GM23338 (cell line): ENCODE data around the gene SEC16B. TPM values are rescaled to one million over a fixed set of nuclear protein-coding genes. Genes with fewer than 3 reads are reported as not detected.

Source experiments
- ATAC-seq: fragments of 200-7000 bp; cut with Tn5 transposase; 3 replicates; pipeline ENCODE4 v1.9.1; 2020
- DNase-seq: peaks from one replicate; pipeline ENCODE4 v3.0.0-alpha.2; 2015; ENCODE audit warnings: low spot score
- H2AFZ ChIP-seq: fragments of 200-600 bp; sonication (generic); 2 replicates; pipeline ENCODE4 v1.8.0; 2016; ENCODE audit warnings: antibody characterized with exemption, mild to moderate bottlenecking, moderate library complexity
- H3F3A ChIP-seq: fragments of 200-600 bp; sonication (generic); replicated peaks from 2 replicates; pipeline ENCODE4 v1.8.0; 2017; ENCODE audit warnings: antibody characterized with exemption, mixed run types, low read depth
- H3K27ac ChIP-seq: fragments of 200-600 bp; sonication (generic); 2 replicates; pipeline ENCODE4 v1.6.1; 2016; ENCODE audit warnings: low read depth
- H3K27me3 ChIP-seq: fragments of 200-600 bp; sonication (generic); 2 replicates; pipeline ENCODE4 v1.8.0; 2016; ENCODE audit warnings: mild to moderate bottlenecking, mixed run types, moderate library complexity; ENCODE audit not compliant: insufficient read depth
- H3K36me3 ChIP-seq: fragments of 200-600 bp; sonication (generic); 2 replicates; pipeline ENCODE4 v1.8.0; 2016; ENCODE audit warnings: mild to moderate bottlenecking; ENCODE audit not compliant: insufficient read depth
- H3K4me1 ChIP-seq: fragments of 200-600 bp; sonication (generic); 2 replicates; pipeline ENCODE4 v1.8.0; 2016; ENCODE audit warnings: mild to moderate bottlenecking, moderate library complexity; ENCODE audit not compliant: insufficient read depth
- H3K4me2 ChIP-seq: fragments of 200-600 bp; sonication (generic); 2 replicates; pipeline ENCODE4 v1.7.1; 2017; ENCODE audit warnings: mixed run types
- H3K4me3 ChIP-seq: fragments of 200-600 bp; sonication (generic); 2 replicates; pipeline ENCODE4 v1.6.1; 2016; ENCODE audit warnings: mixed run types
- H3K79me2 ChIP-seq: fragments of 200-600 bp; sonication (generic); replicated peaks from 2 replicates; pipeline ENCODE4 v1.8.0; 2017; ENCODE audit warnings: mild to moderate bottlenecking; ENCODE audit not compliant: insufficient read depth
- H3K9me2 ChIP-seq: fragments of 200-600 bp; sonication (generic); 2 replicates; pipeline ENCODE4 v1.8.0; 2017; ENCODE audit not compliant: insufficient read depth
- H4K20me1 ChIP-seq: fragments of 200-600 bp; sonication (generic); replicated peaks from 2 replicates; pipeline ENCODE4 v1.8.0; 2017; ENCODE audit warnings: mild to moderate bottlenecking; ENCODE audit not compliant: insufficient read depth
- H3K27ac Mint-ChIP-seq: 2 replicates; pipeline ENCODE4 v1.8.0; 2020; ENCODE audit warnings: inconsistent platforms, mild to moderate bottlenecking, moderate library complexity, mixed read lengths
- H3K27me3 Mint-ChIP-seq: 3 replicates; pipeline ENCODE4 v1.8.0; 2022; ENCODE audit warnings: low read depth, mild to moderate bottlenecking, moderate library complexity, mixed read lengths, inconsistent platforms; ENCODE audit not compliant: insufficient read depth, poor library complexity
- H3K36me3 Mint-ChIP-seq: 3 replicates; pipeline ENCODE4 v1.8.0; 2021; ENCODE audit warnings: low read depth, mild to moderate bottlenecking, inconsistent platforms, moderate library complexity, mixed read lengths
- H3K4me1 Mint-ChIP-seq: 3 replicates; pipeline ENCODE4 v1.8.0; 2020; ENCODE audit warnings: mild to moderate bottlenecking, inconsistent platforms, mixed read lengths
- H3K4me3 Mint-ChIP-seq: 3 replicates; pipeline ENCODE4 v1.8.0; 2021; ENCODE audit warnings: moderate library complexity, mild to moderate bottlenecking, inconsistent platforms, mixed read lengths
- H3K9me3 Mint-ChIP-seq: 3 replicates; pipeline ENCODE4 v1.8.0; 2020; ENCODE audit warnings: moderate library complexity, mild to moderate bottlenecking, inconsistent platforms, mixed read lengths
- CREB1 ChIP-seq: fragments of 250-450 bp; sonication (Bioruptor Pico); IDR thresholded peaks from 2 replicates; pipeline ENCODE4 v1.5.0; 2020; ENCODE audit warnings: low read depth, mild to moderate bottlenecking, moderate library complexity
- EZH2 ChIP-seq: fragments of 200-600 bp; sonication (generic); IDR thresholded peaks from one replicate; pipeline ENCODE4 v1.8.0; 2017; ENCODE audit warnings: antibody characterized with exemption, mild to moderate bottlenecking, low read depth; ENCODE audit not compliant: unreplicated experiment
- EZH2phosphoT487 ChIP-seq: fragments of 200-600 bp; sonication (generic); IDR thresholded peaks from one replicate; pipeline ENCODE4 v1.8.1; 2018; ENCODE audit warnings: antibody characterized with exemption; ENCODE audit not compliant: unreplicated experiment
- JUNB ChIP-seq: IDR thresholded peaks from one replicate; pipeline ENCODE4 v1.6.1; 2016; ENCODE audit warnings: antibody characterized with exemption; ENCODE audit not compliant: unreplicated experiment
- NANOG ChIP-seq: IDR thresholded peaks from 2 replicates; pipeline ENCODE4 v1.6.1; 2016; ENCODE audit warnings: antibody characterized with exemption, borderline replicate concordance
- POLR2AphosphoS5 ChIP-seq: IDR thresholded peaks from 2 replicates; pipeline ENCODE4 v1.6.1; 2016; ENCODE audit warnings: antibody characterized with exemption, low read depth
- STAT1 ChIP-seq: IDR thresholded peaks from one replicate; pipeline ENCODE4 v1.6.1; 2016; ENCODE audit warnings: antibody characterized with exemption; ENCODE audit not compliant: unreplicated experiment
- ZNF114 ChIP-seq: fragments of 250-450 bp; sonication (Bioruptor Pico); IDR thresholded peaks from 2 replicates; pipeline ENCODE4 v1.5.0; 2020; ENCODE audit warnings: mild to moderate bottlenecking, moderate library complexity
- ZNF331 ChIP-seq: fragments of 250-450 bp; sonication (Bioruptor Pico); IDR thresholded peaks from 2 replicates; pipeline ENCODE4 v1.5.0; 2020; ENCODE audit warnings: low read depth, mild to moderate bottlenecking, moderate library complexity
- polyA plus RNA-seq: library from polyadenylated mRNA; unstranded; fragments of >200 nt; fragmentation: Nextera tagmentation; extraction: Ambion mirVana; gene quantifications from 2 replicates; pipeline ENCODE4 v1.2.1, GENCODE V29; 2016
- total RNA-seq: library from RNA; depleted of rRNA; stranded (reverse); fragments of >200 nt; shearing (Covaris generic); gene quantifications from 2 replicates; pipeline ENCODE4 v1.2.3, GENCODE V29; 2014
- TF ChIP-seq, protein P1 (sequence below), 2 experiments: fragments of 200-600 bp in 1 of 2; sonication (generic) in 1 of 2; conservative IDR thresholded peaks; 2 replicates each; pipeline versions ENCODE4 v1.5.1 to v1.6.1; 2016 to 2017; ENCODE audit warnings: antibody characterized with exemption in 2 of 2, low read depth in 2 of 2, mild to moderate bottlenecking in 2 of 2, moderate library complexity in 1 of 2
- TF ChIP-seq, protein P2 (sequence below): IDR thresholded peaks from one replicate; pipeline ENCODE4 v1.6.1; 2018; ENCODE audit warnings: antibody characterized with exemption; ENCODE audit not compliant: unreplicated experiment
- TF ChIP-seq, protein P3 (sequence below): fragments of 250-450 bp; sonication (Bioruptor Pico); IDR thresholded peaks from 2 replicates; pipeline ENCODE4 v1.5.0; 2020; ENCODE audit warnings: mild to moderate bottlenecking, moderate library complexity
- TF ChIP-seq, protein P4 (sequence below): IDR thresholded peaks from 2 replicates; pipeline ENCODE4 v1.6.1; 2016; ENCODE audit warnings: antibody characterized with exemption

Gene SEC16B
- total and polyA plus RNA-seq, 2 experiments from 2014 or later, result 0.29 to 1.2 TPM

DNA sequence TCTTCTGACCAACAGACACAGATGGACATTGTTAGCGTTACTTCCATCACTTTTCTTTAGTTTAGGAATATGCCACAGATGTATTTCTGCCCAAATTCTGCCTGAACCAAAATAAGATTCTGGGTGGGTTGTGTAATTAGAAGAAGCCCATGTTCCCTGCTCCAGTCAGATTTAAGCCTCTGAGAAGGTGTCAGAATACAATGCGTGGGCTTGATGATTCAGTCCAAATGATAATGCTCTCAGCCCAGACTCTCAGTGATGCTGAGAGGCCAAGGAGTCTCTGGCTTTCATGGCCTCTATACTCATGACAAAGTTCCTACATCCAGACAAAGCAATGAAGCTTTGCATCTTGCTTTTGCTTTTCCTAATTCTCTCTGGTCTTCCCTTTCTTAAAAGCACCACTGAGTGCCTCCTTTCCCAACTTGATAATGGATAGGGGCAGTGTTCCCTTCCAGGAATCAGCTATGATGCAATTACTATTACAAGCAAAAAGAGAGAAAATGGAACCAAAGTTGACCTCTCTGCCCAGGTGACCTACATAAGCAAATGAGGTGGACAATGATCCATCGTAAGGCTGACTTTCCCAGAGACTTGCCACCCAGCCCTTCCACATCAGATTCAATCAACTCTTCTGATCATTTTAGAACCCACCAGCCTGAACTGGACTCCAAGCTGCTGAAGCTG, 8.8 kb downstream of the SEC16B start:
- H3K27me3 Mint-ChIP-seq, result peaks cover 2% of the 10 kb centered on the region
- Histone ChIP-seq H3K9me2 (no peaks in the 10 kb centered on the region; the same call in 1 of the 2 replicates), H4K20me1 (no peaks in the 10 kb centered on the region), H3F3A (no peaks in the 10 kb centered on the region), H3K4me2 (no peak overlapping the region), H3K79me2 (no peaks in the 10 kb centered on the region), H3K27ac (no peak overlapping the region), H2AFZ (no peak overlapping the region), H3K36me3 (no peaks in the 10 kb centered on the region), H3K4me3 (no peak overlapping the region), H3K4me1 (no peaks in the 10 kb centered on the region; the same call in 1 of the 2 replicates), H3K27me3 (no peaks in the 10 kb centered on the region)
- ATAC-seq (no peak), DNase-seq (no peak)
- H3K27ac Mint-ChIP-seq, result no peak overlapping the region
- peaks cover 27% of the 10 kb centered on the region for H3K4me1 Mint-ChIP-seq
- no peaks in the 10 kb centered on the region for H3K9me3 Mint-ChIP-seq
- no peak overlapping the region for H3K4me3 Mint-ChIP-seq
- H3K36me3 Mint-ChIP-seq, result no peaks in the 10 kb centered on the region
- TF ChIP-seq EZH2phosphoT487 (no peak), POLR2AphosphoS5 (no peak), ZNF331 (CRISPR knock-in tag) (no peak), ZNF114 (CRISPR knock-in tag) (no peak), EZH2 (no peak), STAT1 (no peak), JUNB (no peak), CREB1 (CRISPR knock-in tag) (no peak), NANOG (no peak)
- TF ChIP-seq, protein P1, sequence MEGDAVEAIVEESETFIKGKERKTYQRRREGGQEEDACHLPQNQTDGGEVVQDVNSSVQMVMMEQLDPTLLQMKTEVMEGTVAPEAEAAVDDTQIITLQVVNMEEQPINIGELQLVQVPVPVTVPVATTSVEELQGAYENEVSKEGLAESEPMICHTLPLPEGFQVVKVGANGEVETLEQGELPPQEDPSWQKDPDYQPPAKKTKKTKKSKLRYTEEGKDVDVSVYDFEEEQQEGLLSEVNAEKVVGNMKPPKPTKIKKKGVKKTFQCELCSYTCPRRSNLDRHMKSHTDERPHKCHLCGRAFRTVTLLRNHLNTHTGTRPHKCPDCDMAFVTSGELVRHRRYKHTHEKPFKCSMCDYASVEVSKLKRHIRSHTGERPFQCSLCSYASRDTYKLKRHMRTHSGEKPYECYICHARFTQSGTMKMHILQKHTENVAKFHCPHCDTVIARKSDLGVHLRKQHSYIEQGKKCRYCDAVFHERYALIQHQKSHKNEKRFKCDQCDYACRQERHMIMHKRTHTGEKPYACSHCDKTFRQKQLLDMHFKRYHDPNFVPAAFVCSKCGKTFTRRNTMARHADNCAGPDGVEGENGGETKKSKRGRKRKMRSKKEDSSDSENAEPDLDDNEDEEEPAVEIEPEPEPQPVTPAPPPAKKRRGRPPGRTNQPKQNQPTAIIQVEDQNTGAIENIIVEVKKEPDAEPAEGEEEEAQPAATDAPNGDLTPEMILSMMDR (conservative IDR thresholded peaks at IDR 0.05; ENCODE audit: low read depth in 2 of 2), result no peak
- TF ChIP-seq, protein P2, sequence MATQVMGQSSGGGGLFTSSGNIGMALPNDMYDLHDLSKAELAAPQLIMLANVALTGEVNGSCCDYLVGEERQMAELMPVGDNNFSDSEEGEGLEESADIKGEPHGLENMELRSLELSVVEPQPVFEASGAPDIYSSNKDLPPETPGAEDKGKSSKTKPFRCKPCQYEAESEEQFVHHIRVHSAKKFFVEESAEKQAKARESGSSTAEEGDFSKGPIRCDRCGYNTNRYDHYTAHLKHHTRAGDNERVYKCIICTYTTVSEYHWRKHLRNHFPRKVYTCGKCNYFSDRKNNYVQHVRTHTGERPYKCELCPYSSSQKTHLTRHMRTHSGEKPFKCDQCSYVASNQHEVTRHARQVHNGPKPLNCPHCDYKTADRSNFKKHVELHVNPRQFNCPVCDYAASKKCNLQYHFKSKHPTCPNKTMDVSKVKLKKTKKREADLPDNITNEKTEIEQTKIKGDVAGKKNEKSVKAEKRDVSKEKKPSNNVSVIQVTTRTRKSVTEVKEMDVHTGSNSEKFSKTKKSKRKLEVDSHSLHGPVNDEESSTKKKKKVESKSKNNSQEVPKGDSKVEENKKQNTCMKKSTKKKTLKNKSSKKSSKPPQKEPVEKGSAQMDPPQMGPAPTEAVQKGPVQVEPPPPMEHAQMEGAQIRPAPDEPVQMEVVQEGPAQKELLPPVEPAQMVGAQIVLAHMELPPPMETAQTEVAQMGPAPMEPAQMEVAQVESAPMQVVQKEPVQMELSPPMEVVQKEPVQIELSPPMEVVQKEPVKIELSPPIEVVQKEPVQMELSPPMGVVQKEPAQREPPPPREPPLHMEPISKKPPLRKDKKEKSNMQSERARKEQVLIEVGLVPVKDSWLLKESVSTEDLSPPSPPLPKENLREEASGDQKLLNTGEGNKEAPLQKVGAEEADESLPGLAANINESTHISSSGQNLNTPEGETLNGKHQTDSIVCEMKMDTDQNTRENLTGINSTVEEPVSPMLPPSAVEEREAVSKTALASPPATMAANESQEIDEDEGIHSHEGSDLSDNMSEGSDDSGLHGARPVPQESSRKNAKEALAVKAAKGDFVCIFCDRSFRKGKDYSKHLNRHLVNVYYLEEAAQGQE, result no peak
- TF ChIP-seq, protein P3, sequence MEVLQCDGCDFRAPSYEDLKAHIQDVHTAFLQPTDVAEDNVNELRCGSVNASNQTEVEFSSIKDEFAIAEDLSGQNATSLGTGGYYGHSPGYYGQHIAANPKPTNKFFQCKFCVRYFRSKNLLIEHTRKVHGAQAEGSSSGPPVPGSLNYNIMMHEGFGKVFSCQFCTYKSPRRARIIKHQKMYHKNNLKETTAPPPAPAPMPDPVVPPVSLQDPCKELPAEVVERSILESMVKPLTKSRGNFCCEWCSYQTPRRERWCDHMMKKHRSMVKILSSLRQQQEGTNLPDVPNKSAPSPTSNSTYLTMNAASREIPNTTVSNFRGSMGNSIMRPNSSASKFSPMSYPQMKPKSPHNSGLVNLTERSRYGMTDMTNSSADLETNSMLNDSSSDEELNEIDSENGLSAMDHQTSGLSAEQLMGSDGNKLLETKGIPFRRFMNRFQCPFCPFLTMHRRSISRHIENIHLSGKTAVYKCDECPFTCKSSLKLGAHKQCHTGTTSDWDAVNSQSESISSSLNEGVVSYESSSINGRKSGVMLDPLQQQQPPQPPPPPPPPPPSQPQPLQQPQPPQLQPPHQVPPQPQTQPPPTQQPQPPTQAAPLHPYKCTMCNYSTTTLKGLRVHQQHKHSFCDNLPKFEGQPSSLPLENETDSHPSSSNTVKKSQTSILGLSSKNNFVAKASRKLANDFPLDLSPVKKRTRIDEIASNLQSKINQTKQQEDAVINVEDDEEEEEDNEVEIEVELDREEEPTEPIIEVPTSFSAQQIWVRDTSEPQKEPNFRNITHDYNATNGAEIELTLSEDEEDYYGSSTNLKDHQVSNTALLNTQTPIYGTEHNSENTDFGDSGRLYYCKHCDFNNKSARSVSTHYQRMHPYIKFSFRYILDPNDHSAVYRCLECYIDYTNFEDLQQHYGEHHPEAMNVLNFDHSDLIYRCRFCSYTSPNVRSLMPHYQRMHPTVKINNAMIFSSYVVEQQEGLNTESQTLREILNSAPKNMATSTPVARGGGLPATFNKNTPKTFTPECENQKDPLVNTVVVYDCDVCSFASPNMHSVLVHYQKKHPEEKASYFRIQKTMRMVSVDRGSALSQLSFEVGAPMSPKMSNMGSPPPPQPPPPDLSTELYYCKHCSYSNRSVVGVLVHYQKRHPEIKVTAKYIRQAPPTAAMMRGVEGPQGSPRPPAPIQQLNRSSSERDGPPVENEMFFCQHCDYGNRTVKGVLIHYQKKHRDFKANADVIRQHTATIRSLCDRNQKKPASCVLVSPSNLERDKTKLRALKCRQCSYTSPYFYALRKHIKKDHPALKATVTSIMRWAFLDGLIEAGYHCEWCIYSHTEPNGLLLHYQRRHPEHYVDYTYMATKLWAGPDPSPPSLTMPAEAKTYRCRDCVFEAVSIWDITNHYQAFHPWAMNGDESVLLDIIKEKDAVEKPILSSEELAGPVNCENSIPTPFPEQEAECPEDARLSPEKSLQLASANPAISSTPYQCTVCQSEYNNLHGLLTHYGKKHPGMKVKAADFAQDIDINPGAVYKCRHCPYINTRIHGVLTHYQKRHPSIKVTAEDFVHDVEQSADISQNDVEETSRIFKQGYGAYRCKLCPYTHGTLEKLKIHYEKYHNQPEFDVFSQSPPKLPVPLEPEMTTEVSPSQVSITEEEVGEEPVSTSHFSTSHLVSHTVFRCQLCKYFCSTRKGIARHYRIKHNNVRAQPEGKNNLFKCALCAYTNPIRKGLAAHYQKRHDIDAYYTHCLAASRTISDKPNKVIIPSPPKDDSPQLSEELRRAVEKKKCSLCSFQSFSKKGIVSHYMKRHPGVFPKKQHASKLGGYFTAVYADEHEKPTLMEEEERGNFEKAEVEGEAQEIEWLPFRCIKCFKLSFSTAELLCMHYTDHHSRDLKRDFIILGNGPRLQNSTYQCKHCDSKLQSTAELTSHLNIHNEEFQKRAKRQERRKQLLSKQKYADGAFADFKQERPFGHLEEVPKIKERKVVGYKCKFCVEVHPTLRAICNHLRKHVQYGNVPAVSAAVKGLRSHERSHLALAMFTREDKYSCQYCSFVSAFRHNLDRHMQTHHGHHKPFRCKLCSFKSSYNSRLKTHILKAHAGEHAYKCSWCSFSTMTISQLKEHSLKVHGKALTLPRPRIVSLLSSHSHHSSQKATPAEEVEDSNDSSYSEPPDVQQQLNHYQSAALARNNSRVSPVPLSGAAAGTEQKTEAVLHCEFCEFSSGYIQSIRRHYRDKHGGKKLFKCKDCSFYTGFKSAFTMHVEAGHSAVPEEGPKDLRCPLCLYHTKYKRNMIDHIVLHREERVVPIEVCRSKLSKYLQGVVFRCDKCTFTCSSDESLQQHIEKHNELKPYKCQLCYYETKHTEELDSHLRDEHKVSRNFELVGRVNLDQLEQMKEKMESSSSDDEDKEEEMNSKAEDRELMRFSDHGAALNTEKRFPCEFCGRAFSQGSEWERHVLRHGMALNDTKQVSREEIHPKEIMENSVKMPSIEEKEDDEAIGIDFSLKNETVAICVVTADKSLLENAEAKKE, result no peak
- TF ChIP-seq, protein P4, sequence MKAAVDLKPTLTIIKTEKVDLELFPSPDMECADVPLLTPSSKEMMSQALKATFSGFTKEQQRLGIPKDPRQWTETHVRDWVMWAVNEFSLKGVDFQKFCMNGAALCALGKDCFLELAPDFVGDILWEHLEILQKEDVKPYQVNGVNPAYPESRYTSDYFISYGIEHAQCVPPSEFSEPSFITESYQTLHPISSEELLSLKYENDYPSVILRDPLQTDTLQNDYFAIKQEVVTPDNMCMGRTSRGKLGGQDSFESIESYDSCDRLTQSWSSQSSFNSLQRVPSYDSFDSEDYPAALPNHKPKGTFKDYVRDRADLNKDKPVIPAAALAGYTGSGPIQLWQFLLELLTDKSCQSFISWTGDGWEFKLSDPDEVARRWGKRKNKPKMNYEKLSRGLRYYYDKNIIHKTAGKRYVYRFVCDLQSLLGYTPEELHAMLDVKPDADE, result no peak
